Activated CD4-positive, alpha-beta memory T cell treated with anti-CD3 and anti-CD28 coated beads for 36 hours (primary cell): Measurements from ENCODE around the gene PIGQ. TPM values are rescaled to one million over a fixed set of nuclear protein-coding genes. Genes with fewer than 3 reads are reported as not detected.

Experiments used
- CTCF ChIA-PET: fragments of 350-600 bp; sonication (Branson Sonifier 250); formaldehyde crosslinking; loops from one replicate; lab custom pipeline; 2021; ENCODE audit warnings: antibody characterized with exemption, inconsistent platforms; lab: Charles Lee
- POLR2A ChIA-PET: fragments of 350-600 bp; sonication (Branson Sonifier 250); formaldehyde crosslinking; loops from one replicate; lab custom pipeline; 2021; ENCODE audit warnings: antibody characterized with exemption; lab: Charles Lee
- DNase-seq: peaks from one replicate; pipeline ENCODE4 v3.0.0-alpha.2; 2020
- H3K27ac Mint-ChIP-seq: one replicate; pipeline ENCODE4 v1.8.0; 2021; ENCODE audit warnings: mixed read lengths
- H3K27me3 Mint-ChIP-seq: one replicate; pipeline ENCODE4 v1.8.0; 2021; ENCODE audit warnings: mixed read lengths
- H3K36me3 Mint-ChIP-seq: one replicate; pipeline ENCODE4 v1.8.0; 2021; ENCODE audit warnings: mixed read lengths
- H3K4me1 Mint-ChIP-seq: one replicate; pipeline ENCODE4 v1.8.0; 2021; ENCODE audit warnings: low read depth, mixed read lengths
- H3K4me3 Mint-ChIP-seq: one replicate; pipeline ENCODE4 v1.8.0; 2021; ENCODE audit warnings: mild to moderate bottlenecking, mixed read lengths
- H3K9me3 Mint-ChIP-seq: one replicate; pipeline ENCODE4 v1.8.0; 2021; ENCODE audit warnings: mixed read lengths
- intact Hi-C: fragments of 100-400 bp; cut with micrococcal nuclease; formaldehyde crosslinking; loops from one replicate; pipeline ENCODE4 v1.15.1; 2023
- total RNA-seq, 2 experiments: library from RNA; stranded (reverse); gene quantifications; one replicate each; pipeline ENCODE4 v1.2.3, GENCODE V29; 2021

PIGQ gene
- total RNA-seq, 2 experiments from 2014 or later, result 24.2 to 26.2 TPM

GRCh38 chr16:615122-615521, 45.4 kb downstream of the PIGQ start:
- DNase-seq, result no peak
- no peak overlapping the region for H3K4me3 Mint-ChIP-seq
- no peak overlapping the region for H3K27ac Mint-ChIP-seq
- H3K27me3 Mint-ChIP-seq, result no peaks in the 10 kb centered on the region
- peaks cover 3% of the 10 kb centered on the region for H3K36me3 Mint-ChIP-seq
- intact Hi-C loops, result no loop called here
- POLR2A ChIA-PET, result no interaction called here
- CTCF ChIA-PET, result no interaction called here
- no peaks in the 10 kb centered on the region for H3K9me3 Mint-ChIP-seq
- H3K4me1 Mint-ChIP-seq, result peaks cover 4% of the 10 kb centered on the region

- H3K36me3 Mint-ChIP-seq, result peaks cover 3% of the 10 kb centered on the region
- H3K4me1 Mint-ChIP-seq, result no peaks in the 10 kb centered on the region
- no peaks in the 10 kb centered on the region for H3K9me3 Mint-ChIP-seq
- H3K27me3 Mint-ChIP-seq, result no peaks in the 10 kb centered on the region
- DNase-seq, result no peak
- intact Hi-C loops, result no loop called here
- no peak overlapping the region for H3K27ac Mint-ChIP-seq
- CTCF ChIA-PET, result no interaction called here
- H3K4me3 Mint-ChIP-seq, result no peak overlapping the region
- POLR2A ChIA-PET, result no interaction called here
These were observed 47.2 kb downstream of the PIGQ start for GRCh38 chr16:616733-617586.

GRCh38 chr16:617855-618254, 48.1 kb downstream of the PIGQ start:
- peaks cover 3% of the 10 kb centered on the region for H3K36me3 Mint-ChIP-seq
- no peaks in the 10 kb centered on the region for H3K4me1 Mint-ChIP-seq
- intact Hi-C loops, result no loop called here
- ChIA-PET POLR2A (no interaction called here), CTCF (no interaction called here)
- H3K9me3 Mint-ChIP-seq, result no peaks in the 10 kb centered on the region
- no peak overlapping the region for H3K4me3 Mint-ChIP-seq
- DNase-seq, result no peak
- H3K27ac Mint-ChIP-seq, result no peak overlapping the region
- no peaks in the 10 kb centered on the region for H3K27me3 Mint-ChIP-seq

- POLR2A ChIA-PET, result no interaction called here
- H3K36me3 Mint-ChIP-seq, result peaks cover 2% of the 10 kb centered on the region
These were observed 49.8 kb downstream of the PIGQ start for GRCh38 chr16:619476-620100.

GRCh38 chr16:620700-621525, 51.1 kb downstream of the PIGQ start:
- Mint-ChIP-seq H3K27me3 (no peaks in the 10 kb centered on the region), H3K27ac (no peak overlapping the region), H3K9me3 (no peaks in the 10 kb centered on the region), H3K4me1 (no peaks in the 10 kb centered on the region), H3K36me3 (no peaks in the 10 kb centered on the region), H3K4me3 (no peak overlapping the region)
- intact Hi-C loops, result no loop called here
- ChIA-PET POLR2A (no interaction called here), CTCF (interaction anchor here (1.0 to 2.0 kb wide), 2 partner anchors 10 to 11 kb away, joined by 3 to 6 read pairs; no protein-coding TSS in a partner anchor)
- DNase-seq, result no peak

More at GRCh38 chr16:619476-620100, 49.8 kb downstream of the PIGQ start:
- intact Hi-C loops, result no loop called here
- no peaks in the 10 kb centered on the region for H3K4me1 Mint-ChIP-seq
- H3K9me3 Mint-ChIP-seq, result no peaks in the 10 kb centered on the region
- DNase-seq, result no peak
- no peak overlapping the region for H3K27ac Mint-ChIP-seq
- H3K27me3 Mint-ChIP-seq, result no peaks in the 10 kb centered on the region
- CTCF ChIA-PET, result interaction anchor here (2.0 kb wide), 1 partner anchor 8 kb away, joined by 6 read pairs; no protein-coding TSS in a partner anchor
- no peak overlapping the region for H3K4me3 Mint-ChIP-seq

- H3K9me3 Mint-ChIP-seq, result no peaks in the 10 kb centered on the region
- no peak for DNase-seq
- H3K4me1 Mint-ChIP-seq, result no peaks in the 10 kb centered on the region
- H3K36me3 Mint-ChIP-seq, result no peaks in the 10 kb centered on the region
- H3K4me3 Mint-ChIP-seq, result no peak overlapping the region
- intact Hi-C loops, result no loop called here
- no peaks in the 10 kb centered on the region for H3K27me3 Mint-ChIP-seq
- POLR2A ChIA-PET, result no interaction called here
- CTCF ChIA-PET, result no interaction called here
- no peak overlapping the region for H3K27ac Mint-ChIP-seq
These were observed 51.8 kb downstream of the PIGQ start for GRCh38 chr16:621526-622105.

GRCh38 chr16:622920-623280, 53.1 kb downstream of the PIGQ start:
- Mint-ChIP-seq H3K4me1 (no peaks in the 10 kb centered on the region), H3K36me3 (no peaks in the 10 kb centered on the region), H3K4me3 (no peak overlapping the region), H3K9me3 (no peaks in the 10 kb centered on the region), H3K27me3 (no peaks in the 10 kb centered on the region), H3K27ac (no peak overlapping the region)
- CTCF ChIA-PET, result no interaction called here
- DNase-seq, result no peak
- POLR2A ChIA-PET, result no interaction called here
- intact Hi-C loops, result no loop called here

- no peak for DNase-seq
- CTCF ChIA-PET, result interaction anchor here (1.1 to 1.7 kb wide), 2 partner anchors 14 to 23 kb away, joined by 4 to 6 read pairs; no protein-coding TSS in a partner anchor
- POLR2A ChIA-PET, result interaction anchor here (1.3 kb wide), 1 partner anchor 12 kb away, joined by 3 read pairs; the partner anchor contains the start of gene METTL26
- Mint-ChIP-seq H3K27me3 (no peaks in the 10 kb centered on the region), H3K4me3 (no peak overlapping the region), H3K9me3 (no peaks in the 10 kb centered on the region), H3K36me3 (no peaks in the 10 kb centered on the region), H3K27ac (no peak overlapping the region), H3K4me1 (no peaks in the 10 kb centered on the region)
- intact Hi-C loops, result no loop called here
These were observed 54.8 kb downstream of the PIGQ start for GRCh38 chr16:624526-625070.

GRCh38 chr16:625117-625976, 55.6 kb downstream of the PIGQ start:
- Mint-ChIP-seq H3K4me3 (no peak overlapping the region), H3K36me3 (no peaks in the 10 kb centered on the region), H3K9me3 (no peaks in the 10 kb centered on the region), H3K4me1 (no peaks in the 10 kb centered on the region), H3K27ac (no peak overlapping the region), H3K27me3 (no peaks in the 10 kb centered on the region)
- no peak for DNase-seq
- CTCF ChIA-PET, result interaction anchor here (1.1 to 1.7 kb wide), 2 partner anchors 15 to 22 kb away, joined by 4 to 6 read pairs; no protein-coding TSS in a partner anchor
- POLR2A ChIA-PET, result interaction anchor here (1.3 kb wide), 1 partner anchor 11 kb away, joined by 3 read pairs; the partner anchor contains the start of gene METTL26
- intact Hi-C loops, result no loop called here

GRCh38 chr16:625977-626765, 56.4 kb downstream of the PIGQ start:
- Mint-ChIP-seq H3K4me3 (no peak overlapping the region), H3K9me3 (no peaks in the 10 kb centered on the region), H3K36me3 (no peaks in the 10 kb centered on the region), H3K4me1 (no peaks in the 10 kb centered on the region), H3K27me3 (no peaks in the 10 kb centered on the region), H3K27ac (no peak overlapping the region)
- ChIA-PET CTCF (no interaction called here), POLR2A (no interaction called here)
- DNase-seq, result no peak
- intact Hi-C loops, result no loop called here
